ENCODE measurements around the gene ARHGAP1.

DNA sequence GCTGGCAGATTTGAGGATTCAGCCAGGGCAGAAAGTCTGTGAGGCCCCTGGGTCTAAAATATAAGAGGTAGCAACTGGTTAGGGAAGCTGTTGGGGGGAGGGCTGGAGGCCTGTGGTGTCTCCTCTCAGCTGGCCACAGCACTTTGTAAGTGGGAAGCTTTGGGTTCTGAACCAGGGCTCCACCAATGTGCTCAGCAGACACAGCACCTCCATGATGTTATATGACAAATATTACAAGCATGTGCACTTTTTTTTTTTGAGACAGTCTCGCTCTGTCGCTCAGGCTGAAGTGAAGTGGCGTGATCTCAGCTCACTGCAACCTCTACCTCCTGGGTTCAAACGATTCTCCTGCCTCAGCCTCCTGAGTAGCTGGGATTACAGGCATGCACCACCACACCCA lies 8.0 kb downstream of the ARHGAP1 start:
- TF ChIP-seq MXI1 (conservative IDR thresholded peaks at IDR 0.05; ENCODE audit: poor library complexity, severe bottlenecking) (no peak), SMC3 (conservative IDR thresholded peaks at IDR 0.05; ENCODE audit: poor library complexity) (no peak)
- TF ChIP-seq, protein P1, sequence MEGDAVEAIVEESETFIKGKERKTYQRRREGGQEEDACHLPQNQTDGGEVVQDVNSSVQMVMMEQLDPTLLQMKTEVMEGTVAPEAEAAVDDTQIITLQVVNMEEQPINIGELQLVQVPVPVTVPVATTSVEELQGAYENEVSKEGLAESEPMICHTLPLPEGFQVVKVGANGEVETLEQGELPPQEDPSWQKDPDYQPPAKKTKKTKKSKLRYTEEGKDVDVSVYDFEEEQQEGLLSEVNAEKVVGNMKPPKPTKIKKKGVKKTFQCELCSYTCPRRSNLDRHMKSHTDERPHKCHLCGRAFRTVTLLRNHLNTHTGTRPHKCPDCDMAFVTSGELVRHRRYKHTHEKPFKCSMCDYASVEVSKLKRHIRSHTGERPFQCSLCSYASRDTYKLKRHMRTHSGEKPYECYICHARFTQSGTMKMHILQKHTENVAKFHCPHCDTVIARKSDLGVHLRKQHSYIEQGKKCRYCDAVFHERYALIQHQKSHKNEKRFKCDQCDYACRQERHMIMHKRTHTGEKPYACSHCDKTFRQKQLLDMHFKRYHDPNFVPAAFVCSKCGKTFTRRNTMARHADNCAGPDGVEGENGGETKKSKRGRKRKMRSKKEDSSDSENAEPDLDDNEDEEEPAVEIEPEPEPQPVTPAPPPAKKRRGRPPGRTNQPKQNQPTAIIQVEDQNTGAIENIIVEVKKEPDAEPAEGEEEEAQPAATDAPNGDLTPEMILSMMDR (IDR thresholded peaks at IDR 0.05; ENCODE audit: poor library complexity, severe bottlenecking) = no peak

Measured in neural cell (in vitro differentiated cells).